H9 (cell line): ENCODE measurements around the gene DDC. TPM values are rescaled to one million over a fixed set of nuclear protein-coding genes. Genes with fewer than 3 reads are reported as not detected.

Experiments used
- DNase-seq: peaks from one replicate; pipeline ENCODE4 v3.0.0-alpha.2; 2017
- H2AFZ ChIP-seq: one replicate; pipeline ENCODE4 v1.6.1; 2013; ENCODE audit warnings: mild to moderate bottlenecking, low read length, control low read depth, moderate library complexity
- H2AK5ac ChIP-seq: 2 replicates; pipeline ENCODE4 v1.6.1; 2013; ENCODE audit warnings: low read length, control low read depth, mixed read lengths; ENCODE audit not compliant: insufficient read length
- H2BK120ac ChIP-seq: one replicate; pipeline ENCODE4 v1.6.1; 2013; ENCODE audit warnings: low read depth, mild to moderate bottlenecking, low read length, control low read depth, inconsistent platforms; ENCODE audit not compliant: poor library complexity, severe bottlenecking
- H2BK12ac ChIP-seq: 2 replicates; pipeline ENCODE4 v1.6.1; 2013; ENCODE audit warnings: low read length, control low read depth, mixed read lengths, low read depth; ENCODE audit not compliant: insufficient read length
- H2BK15ac ChIP-seq: 2 replicates; pipeline ENCODE4 v1.6.1; 2013; ENCODE audit warnings: low read depth, low read length, control low read depth
- H2BK20ac ChIP-seq: one replicate; pipeline ENCODE4 v1.6.1; 2013; ENCODE audit warnings: low read depth, mild to moderate bottlenecking, low read length, control low read depth, inconsistent platforms; ENCODE audit not compliant: poor library complexity, severe bottlenecking
- H2BK5ac ChIP-seq: 2 replicates; pipeline ENCODE4 v1.6.1; 2013; ENCODE audit warnings: low read length, control low read depth, mixed read lengths; ENCODE audit not compliant: insufficient read length
- H3K14ac ChIP-seq: 2 replicates; pipeline ENCODE4 v1.6.1; 2013; ENCODE audit warnings: low read length, control low read depth; ENCODE audit not compliant: insufficient read depth
- H3K18ac ChIP-seq: 2 replicates; pipeline ENCODE4 v1.6.1; 2013; ENCODE audit warnings: low read depth, mild to moderate bottlenecking, mixed read lengths, low read length, control low read depth; ENCODE audit not compliant: insufficient read length
- H3K23ac ChIP-seq: 2 replicates; pipeline ENCODE4 v1.6.1; 2013; ENCODE audit warnings: low read length, control low read depth, mixed read lengths, low read depth; ENCODE audit not compliant: insufficient read length
- H3K23me2 ChIP-seq: 2 replicates; pipeline ENCODE4 v1.6.1; 2013; ENCODE audit warnings: low read depth, mild to moderate bottlenecking, mixed read lengths, low read length, control low read depth; ENCODE audit not compliant: insufficient read length, poor library complexity, severe bottlenecking
- H3K27ac ChIP-seq: 2 replicates; pipeline ENCODE4 v1.5.1; 2013; ENCODE audit warnings: low read length, control low read depth, mixed read lengths, low read depth; ENCODE audit not compliant: insufficient read length
- H3K27me3 ChIP-seq: 2 replicates; pipeline ENCODE4 v1.6.1; 2013; ENCODE audit warnings: low read length, control low read depth, inconsistent platforms; ENCODE audit not compliant: insufficient read depth
- H3K4ac ChIP-seq: 2 replicates; pipeline ENCODE4 v1.6.1; 2013; ENCODE audit warnings: low read depth, mild to moderate bottlenecking, control low read depth, inconsistent platforms, low read length, moderate library complexity
- H3K4me1 ChIP-seq: 2 replicates; pipeline ENCODE4 v1.6.1; 2013; ENCODE audit warnings: low read length, control low read depth, inconsistent platforms; ENCODE audit not compliant: insufficient read depth
- H3K4me2 ChIP-seq: 2 replicates; pipeline ENCODE4 v1.6.1; 2013; ENCODE audit warnings: low read length, control low read depth, mixed read lengths; ENCODE audit not compliant: insufficient read length, insufficient read depth
- H3K56ac ChIP-seq: 2 replicates; pipeline ENCODE4 v1.6.1; 2013; ENCODE audit warnings: low read depth, mild to moderate bottlenecking, mixed read lengths, low read length, control low read depth; ENCODE audit not compliant: insufficient read length
- H3K79me1 ChIP-seq: 2 replicates; pipeline ENCODE4 v1.6.1; 2013; ENCODE audit warnings: low read depth, mild to moderate bottlenecking, moderate library complexity, low read length, control low read depth, inconsistent platforms; ENCODE audit not compliant: insufficient read depth, poor library complexity, severe bottlenecking
- H3K79me2 ChIP-seq: 2 replicates; pipeline ENCODE4 v1.6.1; 2013; ENCODE audit warnings: low read length, control low read depth, inconsistent platforms; ENCODE audit not compliant: insufficient read depth
- H3K9ac ChIP-seq: 2 replicates; pipeline ENCODE4 v1.6.1; 2013; ENCODE audit warnings: low read length, control low read depth, mixed read lengths; ENCODE audit not compliant: insufficient read length; ENCODE audit errors: extremely low read depth
- H3K9me3 ChIP-seq: one replicate; pipeline ENCODE4 v1.6.1; 2013; ENCODE audit warnings: low read depth, low read length, inconsistent platforms; ENCODE audit not compliant: control insufficient read depth
- H3T11ph ChIP-seq: one replicate; pipeline ENCODE4 v1.6.1; 2013; ENCODE audit warnings: mild to moderate bottlenecking, low read length, control low read depth, inconsistent platforms
- H4K20me1 ChIP-seq: one replicate; pipeline ENCODE4 v1.6.1; 2013; ENCODE audit not compliant: control insufficient read depth, insufficient read length, insufficient read depth
- H4K5ac ChIP-seq: 2 replicates; pipeline ENCODE4 v1.6.1; 2013; ENCODE audit warnings: low read depth, mild to moderate bottlenecking, mixed read lengths, low read length, control low read depth; ENCODE audit not compliant: insufficient read length
- H4K8ac ChIP-seq: replicated peaks from 2 replicates; pipeline ENCODE4 v1.6.1; 2013; ENCODE audit warnings: low read length, control low read depth, mixed read lengths, low read depth; ENCODE audit not compliant: insufficient read length
- H4K91ac ChIP-seq: 2 replicates; pipeline ENCODE4 v1.6.1; 2013; ENCODE audit warnings: low read depth, mild to moderate bottlenecking, moderate library complexity, mixed read lengths, low read length, control low read depth; ENCODE audit not compliant: insufficient read length
- H3K27ac Mint-ChIP-seq, 3 experiments: 2 replicates in 2 of 3; 3 replicates in 1 of 3; pipeline ENCODE4 v1.8.0; 2020 to 2021; ENCODE audit warnings: mixed read lengths in 3 of 3, mild to moderate bottlenecking in 1 of 3, moderate library complexity in 1 of 3
- H3K27me3 Mint-ChIP-seq: 2 replicates; pipeline ENCODE4 v1.8.0; 2021; ENCODE audit warnings: low read depth, mild to moderate bottlenecking, moderate library complexity, mixed read lengths
- H3K36me3 Mint-ChIP-seq, 3 experiments: 2 replicates in 2 of 3; 3 replicates in 1 of 3; pipeline ENCODE4 v1.8.0; 2020 to 2021; ENCODE audit warnings: low read depth in 3 of 3, mixed read lengths in 3 of 3; ENCODE audit not compliant: insufficient read depth in 1 of 3
- H3K4me1 Mint-ChIP-seq, 2 experiments: 2 replicates each; pipeline ENCODE4 v1.8.0; 2020; ENCODE audit warnings: mixed read lengths in 2 of 2
- H3K4me3 Mint-ChIP-seq, 2 experiments: 2 replicates in 1 of 2; 3 replicates in 1 of 2; pipeline ENCODE4 v1.8.0; 2020 to 2021; ENCODE audit warnings: mild to moderate bottlenecking in 2 of 2, mixed read lengths in 2 of 2, moderate library complexity in 1 of 2
- H3K9me3 Mint-ChIP-seq, 2 experiments: 2 replicates in 1 of 2; 3 replicates in 1 of 2; pipeline ENCODE4 v1.8.0; 2020; ENCODE audit warnings: mild to moderate bottlenecking in 2 of 2, mixed read lengths in 2 of 2, moderate library complexity in 1 of 2
- CTCF ChIP-seq: fragments of 200-600 bp; sonication (generic); conservative IDR thresholded peaks from 3 replicates; pipeline ENCODE4 v1.8.0; 2021; ENCODE audit warnings: antibody characterized with exemption, mild to moderate bottlenecking
- WGBS: extraction: QIAGEN DNeasy Blood & Tissue Kit; methylation state at CpG from one replicate; pipeline ENCODE4 v1.1.7; 2013; ENCODE audit warnings: missing lambda C conversion rate, low lambda C conversion rate, mixed read lengths; ENCODE audit not compliant: insufficient read length; ENCODE audit errors: extremely low coverage; 5-methylcytosine and 5-hydroxymethylcytosine counted together
- total RNA-seq: library from RNA; stranded (reverse); gene quantifications from 2 replicates; pipeline ENCODE4 v1.2.1, GENCODE V29; 2021

The DDC gene
- total RNA-seq, 1 experiment from 2014 or later = not detected

- no peak overlapping the region; a peak in 1 of 7 replicates for H3K27ac Mint-ChIP-seq
These were observed 772 bp upstream of the DDC start for GRCh38 chr7:50565977-50566376.

More at GRCh38 chr7:50565977-50566376, 772 bp upstream of the DDC start:
- Histone ChIP-seq H4K8ac (no peak overlapping the region), H3K79me1 (no peaks in the 10 kb centered on the region), H3K18ac (no peak overlapping the region), H2AFZ (no peak overlapping the region), H3K27me3 (no peaks in the 10 kb centered on the region), H3K23me2 (no peaks in the 10 kb centered on the region), H2BK12ac (no peak overlapping the region), H3K9me3 (no peaks in the 10 kb centered on the region), H2BK5ac (no peak overlapping the region), H2BK15ac (no peak overlapping the region), H3K4me2 (no peak overlapping the region), H3K9ac (no peak overlapping the region), H3K79me2 (no peaks in the 10 kb centered on the region), H3T11ph (no peak overlapping the region), H2AK5ac (no peak overlapping the region), H3K23ac (no peak overlapping the region), H4K5ac (no peak overlapping the region), H3K27ac (no peak overlapping the region), H4K91ac (no peak overlapping the region), H3K14ac (no peak overlapping the region), H3K4me1 (no peaks in the 10 kb centered on the region), H3K56ac (no peak overlapping the region), H3K4ac (no peak overlapping the region), H2BK120ac (no peak overlapping the region), H2BK20ac (no peak overlapping the region), H4K20me1 (no peaks in the 10 kb centered on the region)
- no peak overlapping the region for H3K4me3 Mint-ChIP-seq
- DNase-seq = no peak
- H3K36me3 Mint-ChIP-seq = peaks cover 11 to 19% (median 14%) of the 10 kb centered on the region in 3 experiments; a peak in 6 of 7 replicates
- H3K4me1 Mint-ChIP-seq = peaks cover 10% of the 10 kb centered on the region in 2 experiments
- no peak for TF ChIP-seq CTCF
- no CpG with 5 or more reads among the region's 5 CpGs for WGBS
- H3K9me3 Mint-ChIP-seq = peaks cover 18 to 22% of the 10 kb centered on the region in 2 experiments
- H3K27me3 Mint-ChIP-seq = peaks cover 14% of the 10 kb centered on the region
